Measurements from ENCODE around the gene HEPACAM2.

DNA sequence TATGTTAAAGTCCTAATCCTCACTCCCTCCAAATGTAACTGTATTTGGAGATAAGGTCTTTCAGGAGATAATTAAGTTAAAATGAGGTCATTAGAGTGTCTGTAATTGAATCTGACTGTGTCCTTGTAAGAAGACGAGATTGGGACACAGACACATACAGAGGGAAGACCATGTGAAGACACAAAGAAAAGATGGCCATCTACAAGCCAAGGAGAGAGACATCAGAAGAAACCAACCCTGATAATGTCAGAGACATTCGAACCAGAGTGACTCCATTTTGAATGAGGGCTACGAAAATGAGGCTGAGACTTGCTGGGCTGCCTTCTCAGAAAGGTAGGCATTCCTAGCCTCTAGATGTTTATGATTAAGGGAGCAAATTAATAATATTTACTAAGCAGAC is 77.5 kb downstream of the HEPACAM2 start:
- TF ChIP-seq, protein P1, sequence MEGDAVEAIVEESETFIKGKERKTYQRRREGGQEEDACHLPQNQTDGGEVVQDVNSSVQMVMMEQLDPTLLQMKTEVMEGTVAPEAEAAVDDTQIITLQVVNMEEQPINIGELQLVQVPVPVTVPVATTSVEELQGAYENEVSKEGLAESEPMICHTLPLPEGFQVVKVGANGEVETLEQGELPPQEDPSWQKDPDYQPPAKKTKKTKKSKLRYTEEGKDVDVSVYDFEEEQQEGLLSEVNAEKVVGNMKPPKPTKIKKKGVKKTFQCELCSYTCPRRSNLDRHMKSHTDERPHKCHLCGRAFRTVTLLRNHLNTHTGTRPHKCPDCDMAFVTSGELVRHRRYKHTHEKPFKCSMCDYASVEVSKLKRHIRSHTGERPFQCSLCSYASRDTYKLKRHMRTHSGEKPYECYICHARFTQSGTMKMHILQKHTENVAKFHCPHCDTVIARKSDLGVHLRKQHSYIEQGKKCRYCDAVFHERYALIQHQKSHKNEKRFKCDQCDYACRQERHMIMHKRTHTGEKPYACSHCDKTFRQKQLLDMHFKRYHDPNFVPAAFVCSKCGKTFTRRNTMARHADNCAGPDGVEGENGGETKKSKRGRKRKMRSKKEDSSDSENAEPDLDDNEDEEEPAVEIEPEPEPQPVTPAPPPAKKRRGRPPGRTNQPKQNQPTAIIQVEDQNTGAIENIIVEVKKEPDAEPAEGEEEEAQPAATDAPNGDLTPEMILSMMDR (IDR thresholded peaks at IDR 0.05): no peak
- TF ChIP-seq POLR2A (IDR thresholded peaks at IDR 0.05) (no peak), POLR2AphosphoS5 (IDR thresholded peaks at IDR 0.05; ENCODE audit: insufficient read depth in 1 of 2, low read depth in 1 of 2) (no peak)
